GM21529 (cell line): ENCODE measurements around the gene OAF.
"Not testable (repeated sequence)": the region's sequence is repeated elsewhere in the genome, so short reads cannot be mapped to it uniquely, and the experiment has no call there.

Source experiments
- ATAC-seq: cut with Tn5 transposase; IDR thresholded peaks from one replicate; pipeline ENCODE4 v1.9.1; 2021; ENCODE audit not compliant: unreplicated experiment

The OAF gene

GRCh38 chr11:120268686-120269085 lies 57.9 kb downstream of the OAF start:
- ATAC-seq: no peak

GRCh38 chr11:120270386-120270785 lies 59.6 kb downstream of the OAF start:
- ATAC-seq: no peak

DNA sequence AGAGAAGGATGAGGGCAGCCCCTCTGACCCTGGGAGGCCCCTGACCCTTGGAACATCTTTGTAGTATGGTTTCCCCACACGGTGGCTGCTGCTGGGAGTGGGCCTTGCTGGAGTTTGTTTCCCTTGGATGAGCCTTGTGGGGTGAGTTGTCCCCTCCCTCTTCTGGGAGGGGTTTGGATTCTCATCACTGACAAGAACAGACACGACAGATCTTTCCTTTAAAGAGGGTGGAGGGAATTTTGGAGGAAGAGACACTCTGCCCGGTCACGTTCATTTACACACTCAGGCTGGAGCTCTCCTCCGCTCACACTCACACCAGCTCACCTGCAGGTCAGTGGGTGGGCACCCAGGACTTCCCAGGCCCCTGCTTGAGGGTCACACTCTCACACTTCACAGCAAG lies 60.8 kb downstream of the OAF start:
- no peak for ATAC-seq

DNA sequence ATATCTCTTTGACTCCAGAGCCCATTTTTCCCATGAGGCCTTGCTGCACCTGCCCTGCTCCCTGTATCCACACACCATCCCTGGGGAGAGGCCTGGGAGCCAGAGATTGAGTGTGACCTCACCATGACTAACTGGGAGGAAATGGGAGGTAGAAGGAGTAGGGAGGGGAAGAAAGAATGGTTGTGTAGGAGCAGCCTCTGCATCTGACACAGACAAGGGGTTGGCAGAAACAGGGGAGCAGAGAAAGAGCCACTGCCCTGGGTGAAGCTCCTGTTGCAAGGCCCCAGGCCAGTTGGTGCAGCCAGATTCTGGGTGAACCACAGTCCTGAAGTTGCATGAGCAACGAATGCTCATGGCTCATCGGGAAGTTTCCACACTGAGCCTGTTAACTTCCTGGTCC lies 61.5 kb downstream of the OAF start:
- no peak for ATAC-seq

DNA sequence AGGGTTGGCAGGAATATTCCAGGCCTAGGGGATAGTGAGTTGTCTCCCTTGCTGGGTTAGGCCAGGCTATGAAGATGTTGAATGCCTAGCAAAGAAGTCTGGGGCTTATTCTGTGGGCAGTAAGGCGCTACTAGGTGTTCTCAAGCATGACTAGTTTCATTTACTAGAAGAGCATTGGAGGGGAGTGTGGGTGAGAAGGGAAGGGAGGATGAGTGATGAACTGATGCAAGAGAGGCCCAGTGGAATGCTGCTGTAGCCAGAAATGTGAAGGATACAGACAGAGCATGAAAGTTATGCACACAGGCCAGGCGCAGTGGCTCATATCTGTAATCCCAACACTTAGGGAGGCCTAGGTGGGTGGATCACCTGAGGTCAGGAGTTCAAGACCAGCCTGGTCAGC lies 62.6 kb downstream of the OAF start:
- no peak for ATAC-seq

DNA sequence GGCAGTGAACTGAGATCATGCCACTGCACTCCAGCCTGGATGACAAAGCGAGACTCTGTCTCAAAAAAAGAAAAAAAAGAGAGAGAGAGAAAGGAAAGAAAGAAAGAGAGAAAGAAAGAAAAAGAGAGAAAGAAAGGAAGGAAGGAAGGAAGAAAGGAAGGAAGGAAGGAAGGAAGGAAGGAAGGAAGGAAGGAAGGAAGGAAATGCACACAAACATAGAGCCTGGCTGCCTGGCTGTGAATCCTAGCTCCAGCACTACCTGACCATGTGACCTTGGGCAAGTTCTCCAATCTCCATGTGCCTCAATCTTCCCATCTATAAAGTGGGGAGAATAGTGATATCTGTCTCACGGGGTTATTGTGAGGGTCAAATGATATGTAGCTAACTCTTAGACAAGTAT lies 63.1 kb downstream of the OAF start:
- not testable (repeated sequence) for ATAC-seq

GRCh38 chr11:120279502-120279901 lies 68.7 kb downstream of the OAF start:
- no peak for ATAC-seq
